ENCODE measurements around the gene ANKLE1.
A peak's percentile ranks its signal among the peaks of the same experiment; 100 is the strongest.

ANKLE1 gene

DNA sequence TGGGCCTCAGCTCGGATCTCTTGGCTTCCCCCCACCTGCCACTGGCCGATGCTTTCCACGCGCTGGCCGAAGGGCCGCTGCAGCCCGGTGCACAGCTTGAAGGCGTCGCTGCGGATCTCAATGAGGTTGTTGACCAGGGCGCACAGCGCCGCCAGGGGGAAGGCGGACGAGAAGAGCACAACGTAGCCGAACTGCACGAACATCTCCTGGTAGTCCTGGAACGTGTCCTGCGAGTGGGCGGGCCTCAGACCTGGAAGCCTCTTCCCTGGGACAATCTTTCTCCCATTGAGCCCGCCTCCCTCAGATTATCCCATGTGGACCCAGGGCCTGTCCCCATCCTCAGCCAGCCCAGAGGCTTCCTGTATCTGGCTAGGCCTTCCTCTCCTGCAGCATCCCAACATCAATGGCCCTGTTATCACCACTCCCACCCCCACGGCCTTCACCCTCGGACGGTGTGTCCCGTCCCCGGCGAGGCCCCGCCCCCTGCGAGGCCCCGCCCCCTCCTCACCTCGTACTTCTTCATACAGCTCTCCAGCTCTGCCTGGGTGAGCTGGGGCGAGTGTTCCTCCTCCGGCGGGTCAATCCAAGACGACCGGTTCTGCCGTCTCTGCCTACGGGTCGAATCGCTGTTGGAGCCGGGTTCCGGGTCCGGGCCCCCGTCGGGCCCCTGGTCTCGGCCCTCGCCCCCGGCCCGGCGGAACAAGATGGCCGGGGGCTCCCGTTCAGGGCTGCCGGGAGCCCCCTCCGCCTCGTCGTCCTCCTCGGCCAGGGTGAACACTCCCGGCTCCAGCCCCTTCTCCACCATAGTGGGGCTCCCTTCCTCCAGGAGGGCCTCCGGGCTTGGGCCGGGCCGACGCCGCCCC is 46.2 kb downstream of the ANKLE1 start:
- DNase-seq (ENCODE audit: low spot score): no peak

DNA sequence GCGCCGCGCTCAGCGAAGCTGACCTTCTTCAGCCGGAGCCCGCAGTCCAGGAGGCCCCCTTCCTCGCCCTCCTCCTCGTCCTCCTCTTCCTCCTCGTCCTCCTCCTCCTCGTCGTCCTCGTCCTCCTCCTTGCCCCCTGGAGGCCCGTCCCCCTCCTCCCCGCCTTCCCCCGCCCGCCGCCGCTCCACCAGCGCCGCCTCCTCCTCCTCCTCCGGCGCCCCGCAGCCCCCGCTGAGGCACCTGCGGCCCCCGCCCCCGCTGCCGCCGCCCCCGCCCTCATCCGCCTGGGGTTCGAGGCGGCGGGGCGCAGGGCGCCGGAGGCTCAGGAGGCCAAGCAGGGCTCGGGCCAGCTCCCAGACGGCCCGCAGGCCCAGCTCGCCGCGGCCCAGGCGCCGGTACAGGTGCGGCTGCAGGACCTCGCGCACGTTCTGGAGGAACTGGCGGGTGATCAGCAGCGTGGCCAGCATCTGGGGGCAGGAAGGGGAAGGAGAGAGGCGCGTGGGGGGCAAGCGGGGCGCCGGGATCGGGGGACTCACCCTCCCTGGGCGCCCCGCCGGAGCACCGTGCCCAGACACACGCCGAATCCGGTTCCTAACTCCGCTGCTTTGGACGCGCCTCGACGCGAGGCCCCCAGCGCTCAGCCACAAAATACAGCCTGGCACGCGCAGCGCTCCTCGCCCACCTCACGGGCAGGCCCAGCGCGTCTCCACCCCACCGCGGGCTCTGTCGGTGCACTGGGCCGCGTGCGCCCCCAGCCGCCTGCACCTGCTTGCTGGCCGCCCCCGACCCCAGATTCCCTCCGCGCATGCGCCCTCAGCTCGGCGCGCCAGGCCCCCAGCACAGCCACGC is 47.0 kb downstream of the ANKLE1 start:
- no peak for DNase-seq (ENCODE audit: low spot score)

DNA sequence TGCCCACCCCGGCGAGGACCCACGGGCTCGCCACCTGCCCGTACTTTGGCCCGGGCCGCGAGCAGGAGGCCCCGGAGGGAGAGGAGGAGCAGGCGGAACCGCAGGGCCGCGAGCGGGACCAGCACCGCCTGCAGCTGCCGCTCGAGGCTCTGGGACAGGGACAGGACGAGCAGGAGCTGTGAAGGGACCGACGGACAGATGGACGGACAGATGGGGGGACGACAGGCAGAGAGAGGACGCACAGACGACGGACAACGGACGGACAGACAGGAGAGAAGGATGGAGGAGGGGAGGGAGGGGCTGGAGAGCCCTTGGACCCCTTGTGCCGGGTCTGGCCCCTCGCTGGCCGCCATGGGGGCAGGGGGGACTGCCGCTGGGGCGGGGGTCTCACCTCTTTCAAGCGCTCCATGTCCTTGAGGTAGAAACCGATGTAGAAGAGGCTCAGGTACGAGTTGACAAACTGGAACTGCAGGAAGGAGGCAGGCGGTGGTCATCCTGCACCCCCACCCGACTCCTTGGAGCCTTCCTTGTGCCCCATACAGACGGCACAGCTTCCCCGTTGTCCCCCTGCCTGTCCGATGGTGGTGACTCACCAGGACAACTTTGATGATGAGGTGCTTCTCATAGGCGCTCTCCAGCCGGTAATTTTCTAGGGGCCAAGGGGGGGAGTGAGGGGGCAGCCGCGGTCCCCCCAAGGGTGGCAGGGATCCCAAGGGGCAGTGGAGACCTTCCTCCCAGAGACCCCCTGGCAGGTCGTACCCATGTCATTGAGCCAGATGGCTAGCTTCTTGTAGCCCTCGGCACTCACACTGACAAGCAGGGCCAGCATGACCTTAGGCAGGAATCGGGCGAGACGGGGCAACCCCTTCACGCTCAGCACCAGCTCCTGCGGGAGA is 47.9 kb downstream of the ANKLE1 start:
- DNase-seq (ENCODE audit: low spot score): no peak

GRCh38 chr19:17330262-17331044 is 48.8 kb downstream of the ANKLE1 start:
- DNase-seq (ENCODE audit: low spot score): no peak

GRCh38 chr19:17331045-17331558 is 49.4 kb downstream of the ANKLE1 start:
- no peak for DNase-seq (ENCODE audit: low spot score)

- no peak for DNase-seq (ENCODE audit: low spot score)
These were observed 50.6 kb downstream of the ANKLE1 start for GRCh38 chr19:17332360-17332676.

DNA sequence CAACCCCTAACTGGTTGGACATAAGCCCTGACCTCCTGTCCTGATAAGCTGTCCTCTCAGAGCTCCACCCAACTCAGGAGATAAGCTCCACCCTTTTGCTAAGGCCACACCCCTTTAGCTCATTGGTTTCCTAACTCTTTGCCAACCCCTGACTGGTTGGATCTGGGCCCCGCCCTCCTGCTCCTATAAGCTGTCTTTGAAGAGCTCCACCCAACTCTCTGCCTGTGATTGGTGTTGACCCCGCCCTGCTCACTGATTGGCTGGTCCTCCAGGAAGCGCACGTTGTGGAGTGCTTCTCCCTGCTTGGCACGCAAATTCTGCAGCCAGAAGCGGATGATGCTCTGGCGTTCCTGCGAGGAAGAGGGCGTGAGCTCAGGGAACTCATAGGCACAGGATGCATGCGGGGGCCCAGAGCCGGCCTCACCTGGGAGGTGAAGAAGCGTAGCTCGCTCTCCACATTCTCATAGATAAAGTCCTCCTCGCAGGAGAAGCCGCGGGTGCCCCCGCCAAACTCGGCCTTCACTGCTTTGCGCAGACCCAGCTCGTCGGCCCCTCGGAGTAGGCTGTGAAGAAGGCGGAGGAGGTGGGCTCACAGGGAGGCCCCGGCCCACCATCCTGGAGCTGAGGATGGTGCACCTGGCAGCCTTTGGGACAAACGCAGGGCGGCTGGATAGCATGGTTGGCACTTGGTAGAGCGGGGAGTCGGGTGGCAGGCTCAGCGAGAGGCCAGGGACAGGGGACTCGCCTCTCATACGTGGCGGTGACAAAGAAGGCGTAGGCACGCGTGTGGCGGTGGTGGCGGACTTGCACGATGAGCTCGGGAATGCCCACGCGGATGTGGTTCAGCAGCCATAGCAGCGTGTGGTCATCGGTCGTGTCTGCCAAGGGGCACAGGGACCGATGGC is 51.2 kb downstream of the ANKLE1 start:
- peak; percentile 54 for DNase-seq (ENCODE audit: low spot score)

- DNase-seq (ENCODE audit: low spot score): no peak
These were observed 52.1 kb downstream of the ANKLE1 start for GRCh38 chr19:17333611-17334413.

GRCh38 chr19:17334414-17335409 is 53.0 kb downstream of the ANKLE1 start, which contains the start of gene ANO8:
ANO8 (minus strand) TSS chr19:17334855; CDS start chr19:17334670, 185 bp downstream.
- DNase-seq (ENCODE audit: low spot score): peak; percentile 97

DNA sequence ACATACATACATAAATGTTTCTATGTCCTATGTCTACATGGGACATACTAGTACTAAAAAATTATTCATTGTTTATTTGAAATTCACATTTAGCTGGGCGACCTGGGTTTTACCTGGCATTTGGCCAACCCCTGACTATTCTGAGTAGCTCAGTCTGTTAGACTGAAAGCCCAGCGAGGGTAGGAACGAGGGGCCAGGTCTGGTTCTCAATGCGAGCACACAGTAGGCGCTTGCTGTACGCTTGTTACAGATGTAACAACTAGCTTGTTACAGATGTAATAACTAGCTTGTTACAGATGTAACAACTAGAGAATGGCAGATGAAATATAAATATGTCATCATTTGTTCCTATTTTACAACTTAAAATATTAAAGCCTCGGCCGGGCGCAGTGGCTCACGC is 53.9 kb downstream of the ANKLE1 start:
- no peak for DNase-seq (ENCODE audit: low spot score)

All from Ammon's horn (tissue), 1 donor.